Activated CD8-positive, alpha-beta memory T cell treated with anti-CD3 and anti-CD28 coated beads for 24 hours (primary cell): ENCODE data around the gene TNS1.
"Not testable (repeated sequence)": the region's sequence is repeated elsewhere in the genome, so short reads cannot be mapped to it uniquely, and the experiment has no call there.

ENCODE experiments used
- DNase-seq: peaks from one replicate; pipeline ENCODE4 v3.0.0-alpha.2; 2020

The TNS1 gene

DNA sequence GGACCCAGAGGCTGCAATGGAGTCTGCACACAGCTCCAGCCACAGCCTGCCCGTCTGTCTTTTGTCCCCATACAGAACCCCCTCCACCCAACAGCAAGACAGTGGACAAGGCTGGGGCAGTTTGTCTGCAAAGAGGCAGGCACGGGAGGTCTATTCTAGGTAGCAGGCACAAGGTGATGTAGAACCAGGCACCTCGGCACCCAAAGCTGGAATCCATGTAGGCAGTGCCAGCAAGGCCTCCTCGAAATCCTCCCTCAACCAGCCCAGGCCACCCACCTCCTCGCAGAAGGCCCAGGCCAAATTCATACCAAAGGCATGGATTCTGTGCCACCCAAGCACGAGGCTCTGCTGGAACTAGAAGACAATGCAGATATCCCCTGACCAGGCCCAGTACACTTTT lies 179.2 kb downstream of the TNS1 start:
- DNase-seq = no peak

DNA sequence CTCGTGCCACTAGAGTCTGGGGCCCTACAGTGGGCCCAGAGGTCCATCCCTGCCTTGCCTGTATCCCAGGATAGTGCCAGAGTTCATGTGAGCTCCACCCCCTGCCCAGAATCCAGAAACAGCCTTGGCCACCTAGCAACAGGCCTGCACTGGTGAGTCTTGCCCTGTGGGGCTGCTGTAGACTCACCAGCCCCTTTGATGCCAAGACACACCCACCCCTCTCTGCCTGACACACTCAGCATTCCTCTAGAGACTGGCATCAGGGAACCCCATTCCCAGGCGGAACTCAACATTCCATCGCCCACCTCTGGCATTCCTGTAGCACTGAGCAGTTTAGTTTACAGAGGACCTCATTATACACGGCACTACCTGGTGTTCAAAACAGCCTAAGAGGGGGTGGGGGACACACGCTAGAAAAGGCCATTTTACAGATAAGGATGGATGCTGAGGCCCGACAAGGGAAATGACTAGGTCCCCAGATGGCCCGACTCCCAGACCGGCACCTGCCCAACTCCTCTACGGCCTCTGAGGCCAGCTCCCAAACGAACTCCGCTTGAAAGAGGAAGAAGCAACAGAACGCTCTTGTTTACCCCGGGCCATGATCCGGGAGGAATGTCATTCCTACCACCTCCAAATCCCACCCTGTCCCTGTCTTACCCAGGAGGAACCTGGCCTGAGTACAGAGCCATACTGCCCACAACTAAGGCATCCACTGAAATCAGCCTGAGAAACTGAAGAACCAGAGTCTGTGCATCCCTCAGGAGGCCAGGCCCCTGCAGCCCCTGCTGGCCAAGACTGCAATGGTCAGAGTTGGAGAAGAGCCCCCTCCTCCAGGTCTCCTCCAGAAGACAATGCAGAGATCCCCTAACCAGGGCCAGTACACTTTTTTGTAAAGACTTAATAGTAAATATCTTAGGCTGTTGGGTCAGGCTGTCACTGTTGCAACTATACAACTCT lies 180.2 kb downstream of the TNS1 start:
- no peak for DNase-seq

DNA sequence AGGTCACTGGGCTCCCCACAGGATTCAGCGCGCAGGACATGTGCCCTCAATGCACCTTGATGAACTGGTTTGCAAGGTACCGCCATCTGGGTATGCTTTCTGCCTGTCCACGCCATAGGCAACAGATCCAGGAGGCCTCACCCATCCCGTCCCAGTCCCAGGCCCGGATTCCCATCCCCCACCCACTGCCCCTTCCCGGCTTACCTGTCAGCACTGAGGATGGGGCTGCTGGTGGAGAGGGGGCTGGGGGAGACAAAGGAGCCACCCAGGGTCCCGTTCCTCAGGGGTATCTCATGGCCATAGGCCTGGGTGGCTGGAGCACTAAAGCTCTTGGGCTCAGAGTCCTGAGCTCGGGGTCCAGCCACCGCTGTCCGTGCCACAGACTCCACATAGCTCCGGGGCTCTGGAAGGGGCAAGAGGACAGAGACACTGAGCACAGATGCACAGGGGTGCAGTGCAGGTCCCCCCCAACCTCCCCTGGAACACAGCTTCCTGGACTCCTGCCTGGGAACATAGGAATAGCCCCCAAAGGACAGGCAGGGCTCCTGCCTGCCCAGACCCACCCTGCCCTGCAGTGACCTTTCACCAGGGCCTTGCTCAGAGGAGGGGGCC lies 181.2 kb downstream of the TNS1 start:
- no peak for DNase-seq

DNA sequence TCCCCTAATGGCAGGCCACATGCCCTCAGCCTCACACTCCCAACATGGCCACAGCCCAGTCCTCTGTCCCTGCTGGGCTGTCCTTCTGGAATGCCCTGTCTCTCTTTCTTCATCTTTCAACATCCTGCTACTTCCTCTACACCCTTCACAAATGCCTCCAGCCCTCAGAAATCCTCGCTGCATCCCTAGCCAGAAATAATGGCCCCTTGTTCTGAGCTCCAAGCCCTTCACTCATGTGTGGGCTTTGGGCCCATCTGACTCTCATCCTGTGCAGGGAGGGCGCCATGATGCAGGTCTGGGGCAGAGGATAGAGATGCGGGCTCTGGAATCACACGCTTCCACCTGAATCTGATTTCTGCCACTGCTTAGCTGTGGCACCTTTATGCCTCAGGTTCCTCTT lies 181.9 kb downstream of the TNS1 start:
- no peak for DNase-seq

DNA sequence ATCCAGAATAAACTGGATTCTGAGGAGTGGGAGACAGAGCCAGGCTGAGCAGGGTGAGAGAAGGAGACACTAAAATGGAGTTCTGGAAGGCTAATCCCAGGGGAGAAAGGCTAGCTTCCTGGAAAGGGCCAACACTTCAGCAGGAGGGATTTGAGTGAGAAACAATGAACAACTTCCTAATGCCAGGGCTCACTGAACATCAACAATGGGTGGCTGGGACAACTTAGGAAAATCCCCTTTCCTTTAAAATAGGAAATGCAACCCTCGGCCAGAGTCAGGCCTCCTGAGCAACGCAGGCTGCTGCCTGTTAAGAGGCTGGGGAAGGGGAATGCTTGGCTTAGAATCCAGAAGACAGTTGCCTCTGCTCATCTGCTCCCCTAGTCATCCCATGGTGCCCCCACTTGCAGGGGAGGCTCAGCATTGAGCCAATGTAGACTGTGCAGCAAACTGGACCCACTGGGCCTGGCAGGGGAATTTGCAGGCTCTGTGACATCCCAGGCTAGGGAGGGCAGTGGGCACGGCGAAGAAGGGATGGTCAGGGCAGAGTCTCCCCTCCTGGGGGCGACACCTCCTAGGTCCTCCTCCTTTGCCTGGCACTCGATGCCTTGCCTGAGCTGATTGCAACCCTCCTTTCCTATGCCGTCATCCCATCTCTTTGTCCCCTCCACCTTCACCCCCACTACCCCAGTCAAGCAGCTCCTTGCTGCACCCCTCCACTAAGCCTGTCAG lies 182.5 kb downstream of the TNS1 start:
- no peak for DNase-seq

DNA sequence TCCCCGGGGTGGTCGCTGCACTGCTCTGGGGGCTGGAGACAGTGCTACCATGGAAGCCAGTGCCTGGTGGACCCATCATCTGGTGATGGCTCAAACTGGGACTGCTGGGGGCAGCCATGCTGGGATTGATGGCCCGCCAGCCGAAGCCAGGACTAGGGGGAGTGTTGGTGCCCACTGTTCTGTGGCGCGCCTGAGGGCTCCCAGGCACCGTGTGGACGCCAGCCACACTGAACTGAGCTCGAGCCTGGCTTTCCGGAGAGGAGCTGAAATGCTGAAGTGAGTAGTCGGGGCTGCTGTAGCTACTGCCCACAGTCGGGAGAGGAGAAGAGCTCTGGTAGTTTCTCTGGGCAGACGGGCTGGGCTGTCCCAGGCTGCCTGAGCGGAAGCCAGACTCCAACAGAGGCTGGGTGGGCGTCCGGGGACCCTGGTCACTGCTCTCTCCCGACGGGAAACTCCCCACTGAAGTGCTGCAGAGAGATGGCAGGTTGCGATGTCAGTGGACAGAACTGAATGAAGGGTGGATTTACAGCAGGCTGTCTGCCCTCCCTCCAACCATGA lies 184.4 kb downstream of the TNS1 start:
- DNase-seq = no peak

DNA sequence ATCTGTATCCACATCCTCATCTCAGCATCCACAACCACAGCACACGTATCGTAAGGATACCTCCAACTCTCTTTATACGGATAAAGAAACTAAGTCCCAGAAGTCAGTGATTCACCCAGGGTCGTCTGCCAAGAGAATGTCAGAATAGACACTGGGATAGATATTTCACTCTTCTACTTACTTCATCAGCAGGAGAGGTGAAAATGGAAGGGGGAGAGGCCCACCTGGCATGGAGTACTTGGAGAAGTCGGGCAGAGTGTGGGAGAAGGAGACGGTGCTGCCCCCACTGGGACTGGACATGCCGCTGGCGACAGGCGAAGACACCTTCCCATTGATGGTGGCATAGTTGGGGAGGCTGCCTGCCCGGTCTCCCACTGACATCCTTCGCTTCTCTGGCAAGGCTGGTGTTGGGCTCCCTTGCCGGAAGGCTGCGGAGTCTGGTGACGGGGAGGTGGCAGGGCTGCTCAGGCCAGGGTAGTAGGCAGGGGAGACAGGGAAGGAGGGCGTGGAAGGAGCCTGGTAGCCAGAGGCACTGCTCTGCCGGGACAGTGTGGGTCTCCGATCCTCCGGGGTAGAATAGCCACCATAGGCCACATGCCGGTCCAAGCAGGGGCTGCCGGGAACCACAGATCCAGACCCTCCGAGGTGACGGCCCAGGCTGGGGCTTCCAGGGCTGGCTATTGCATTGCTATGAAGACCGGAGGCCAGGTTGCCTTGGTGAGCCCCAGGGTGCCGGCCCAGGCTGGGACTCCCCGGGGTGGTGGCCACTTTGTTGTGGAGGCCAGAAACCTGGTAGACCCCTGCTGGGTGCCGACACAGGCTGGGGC lies 185.1 kb downstream of the TNS1 start:
- no peak for DNase-seq

DNA sequence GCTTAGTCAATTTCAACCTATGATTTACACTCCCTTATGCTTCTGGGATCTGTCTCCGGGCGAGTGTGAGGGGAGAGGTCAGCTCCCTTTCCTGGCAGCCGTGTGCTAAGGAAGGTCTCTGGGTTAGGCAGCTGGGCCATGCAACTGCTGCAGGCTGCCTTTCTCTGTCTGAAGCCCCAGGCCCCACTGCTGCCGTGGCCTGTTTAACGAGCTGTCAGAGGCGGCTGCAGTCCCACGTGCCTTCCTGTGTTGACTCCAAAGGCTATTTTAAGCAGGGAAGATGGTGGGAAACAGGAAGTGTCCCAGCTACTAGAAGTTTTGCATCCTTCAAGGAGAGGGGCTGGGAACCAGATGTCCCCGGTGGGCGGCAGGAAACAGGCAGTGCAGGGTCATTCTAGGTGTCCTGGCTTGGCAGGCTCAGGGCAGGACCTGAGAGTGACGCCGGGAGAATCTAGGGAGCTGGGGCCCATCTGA lies 186.4 kb downstream of the TNS1 start:
- DNase-seq = no peak

DNA sequence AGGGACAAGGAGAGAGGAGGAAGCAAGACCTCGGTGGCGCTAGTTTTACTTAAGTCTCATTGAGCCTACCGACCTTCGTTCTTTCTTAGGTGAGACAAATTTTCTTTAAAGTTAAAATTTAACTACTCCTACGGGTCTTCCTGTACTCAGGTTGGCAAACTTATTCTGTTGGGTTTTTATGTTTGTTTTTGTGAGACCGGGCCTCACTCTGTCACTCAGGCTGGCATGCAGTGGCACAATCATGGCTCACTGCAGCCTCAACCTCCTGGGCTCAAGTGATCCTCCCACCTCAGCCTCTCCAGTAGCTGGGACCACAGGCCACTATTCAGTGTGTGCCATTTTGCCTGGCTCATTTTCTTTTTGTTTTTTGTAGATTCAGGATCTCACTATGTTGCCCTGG lies 189.0 kb downstream of the TNS1 start:
- DNase-seq = no peak

DNA sequence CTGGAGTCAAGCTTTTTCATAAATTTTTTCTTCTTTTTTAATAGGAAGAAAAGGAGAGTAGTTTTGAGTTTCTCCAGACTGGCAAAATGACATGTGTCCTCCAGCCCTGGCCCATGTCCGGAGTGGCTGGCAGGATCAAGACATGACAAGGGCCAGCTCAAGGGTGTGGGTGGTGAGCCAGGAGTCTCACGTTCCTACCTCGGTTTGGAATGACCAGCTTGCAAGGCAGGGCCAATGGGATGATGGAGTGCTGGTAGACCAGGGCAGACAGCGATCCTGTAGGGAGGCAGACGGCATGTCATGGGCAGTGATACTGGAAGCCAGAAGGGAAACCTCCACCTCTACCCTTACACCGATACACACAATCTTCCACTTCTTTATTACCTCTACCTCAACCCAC lies 190.6 kb downstream of the TNS1 start:
- no peak for DNase-seq

DNA sequence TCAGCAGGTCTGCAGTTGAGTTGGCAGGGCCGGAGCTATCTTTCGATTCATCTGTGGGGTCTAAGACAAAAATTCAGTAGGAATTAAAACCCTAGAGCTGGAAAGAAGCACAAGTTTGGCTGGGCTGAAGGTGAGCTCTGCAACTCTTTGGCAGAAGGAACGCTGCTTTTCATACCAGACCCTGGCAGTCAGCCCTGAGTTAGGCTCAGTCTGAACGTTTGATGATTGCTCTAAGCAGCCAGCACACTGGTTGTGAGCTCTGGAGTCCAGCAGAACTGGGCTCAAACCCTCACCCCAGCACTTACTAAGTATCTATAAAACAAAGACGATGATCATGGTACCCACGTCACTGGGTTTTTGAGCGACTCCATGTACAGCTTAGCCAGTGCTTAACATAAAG lies 192.5 kb downstream of the TNS1 start:
- DNase-seq = no peak

DNA sequence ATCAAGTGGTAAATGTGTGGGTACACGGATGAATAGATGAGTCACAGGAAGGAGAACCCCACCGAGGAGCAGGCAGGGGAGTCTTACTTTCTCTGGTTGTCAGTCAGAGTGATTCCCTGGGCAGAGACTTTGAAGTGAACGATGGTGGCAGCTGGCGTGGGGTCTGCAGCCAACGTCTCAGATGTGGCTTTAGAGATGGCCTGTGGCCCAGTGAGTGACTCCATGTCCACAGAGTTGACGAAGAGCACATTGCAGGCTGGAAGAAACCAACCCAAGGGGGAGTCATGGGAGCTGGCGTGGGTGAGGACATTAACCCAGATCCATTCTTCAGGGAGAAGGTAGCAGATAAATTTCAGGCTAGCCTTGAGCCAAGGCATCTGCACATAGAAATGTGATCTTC lies 193.1 kb downstream of the TNS1 start:
- no peak for DNase-seq

DNA sequence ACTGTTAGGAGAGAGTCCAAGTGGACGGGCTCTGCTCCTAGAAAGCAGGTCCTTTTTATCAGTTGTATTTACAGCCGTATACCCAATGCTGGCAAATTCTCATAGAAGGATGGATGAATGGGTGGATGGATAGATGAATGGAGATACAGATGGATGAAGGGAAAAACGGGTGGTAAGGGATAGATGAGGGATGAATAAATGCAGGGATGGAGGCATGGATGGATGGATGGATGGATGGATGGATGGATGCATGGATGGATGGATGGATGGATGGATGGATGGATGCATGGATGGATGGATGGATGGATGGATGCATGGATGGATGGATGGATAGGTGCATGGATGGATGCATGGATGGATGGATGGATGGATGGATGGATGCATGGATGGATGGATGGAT lies 193.8 kb downstream of the TNS1 start:
- not testable (repeated sequence) for DNase-seq

DNA sequence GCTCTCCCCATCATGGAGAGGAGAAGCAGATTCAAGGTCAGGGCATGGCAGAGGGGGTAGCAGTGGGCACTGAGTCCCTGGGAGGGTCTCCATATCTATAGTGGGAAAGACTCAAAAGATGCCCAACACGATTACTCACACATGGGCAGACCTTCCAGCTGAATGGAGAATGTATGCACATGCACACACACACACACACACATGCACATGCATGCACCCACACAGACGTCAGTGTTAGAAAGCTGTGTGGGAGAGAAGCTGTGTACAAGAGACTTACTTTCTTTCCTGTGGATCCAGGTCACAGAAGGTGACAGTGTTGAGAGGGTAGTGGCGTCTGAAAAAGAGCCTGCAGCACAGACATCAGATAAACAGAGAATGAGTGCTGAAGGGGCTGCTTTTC lies 194.5 kb downstream of the TNS1 start:
- DNase-seq = no peak

DNA sequence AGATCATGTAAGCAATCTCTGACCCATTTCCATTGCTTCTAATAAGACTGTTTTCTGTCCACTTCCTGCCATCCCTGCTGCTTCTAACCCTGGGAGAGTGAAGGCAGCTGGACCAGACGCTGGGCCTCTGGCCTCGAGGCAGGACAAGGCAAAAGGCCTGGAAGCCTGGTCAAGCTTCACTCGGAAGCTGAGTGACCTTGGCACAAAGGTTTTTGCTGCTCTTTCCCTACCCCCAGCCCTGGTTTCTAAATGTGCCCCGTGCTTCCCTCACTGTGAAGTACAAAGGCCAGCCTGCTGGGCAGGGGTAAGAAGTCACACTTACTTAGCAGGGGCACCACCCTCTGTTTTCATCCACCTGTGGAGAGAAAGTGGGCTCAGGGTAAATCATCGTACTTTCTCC lies 195.0 kb downstream of the TNS1 start:
- no peak for DNase-seq

DNA sequence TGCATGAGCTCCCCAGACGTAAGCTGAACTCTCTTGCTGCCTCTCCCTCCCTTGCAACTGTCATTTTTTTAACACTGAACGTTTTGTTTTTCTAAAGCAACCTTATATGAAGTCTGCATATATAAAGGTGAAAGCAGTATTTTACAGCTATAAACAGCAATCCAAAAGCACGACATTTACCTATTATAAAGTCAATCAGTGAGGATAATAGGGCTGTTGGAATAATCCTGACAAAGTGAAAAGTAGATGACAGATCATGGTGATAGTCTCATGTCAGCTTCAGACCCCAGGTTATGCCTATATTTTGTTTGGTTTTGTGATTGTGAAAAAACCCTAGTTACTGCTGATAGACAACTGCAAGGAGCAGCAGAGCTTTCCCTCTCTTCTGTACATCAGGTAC lies 195.8 kb downstream of the TNS1 start:
- DNase-seq = no peak

DNA sequence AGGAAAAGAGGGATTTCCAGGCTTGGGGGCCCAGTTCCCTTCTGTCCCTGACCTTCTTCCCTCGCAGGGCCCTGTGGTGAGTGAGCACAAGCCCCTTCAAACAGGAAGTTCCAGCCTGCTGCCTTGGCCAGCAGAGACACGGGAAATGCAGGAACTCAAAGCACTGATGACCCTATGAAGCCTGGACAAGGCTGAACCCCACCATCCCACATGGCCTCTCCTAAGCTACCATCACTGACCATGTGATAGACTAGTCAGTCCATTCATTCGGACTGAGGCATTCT lies 196.4 kb downstream of the TNS1 start:
- DNase-seq = no peak

DNA sequence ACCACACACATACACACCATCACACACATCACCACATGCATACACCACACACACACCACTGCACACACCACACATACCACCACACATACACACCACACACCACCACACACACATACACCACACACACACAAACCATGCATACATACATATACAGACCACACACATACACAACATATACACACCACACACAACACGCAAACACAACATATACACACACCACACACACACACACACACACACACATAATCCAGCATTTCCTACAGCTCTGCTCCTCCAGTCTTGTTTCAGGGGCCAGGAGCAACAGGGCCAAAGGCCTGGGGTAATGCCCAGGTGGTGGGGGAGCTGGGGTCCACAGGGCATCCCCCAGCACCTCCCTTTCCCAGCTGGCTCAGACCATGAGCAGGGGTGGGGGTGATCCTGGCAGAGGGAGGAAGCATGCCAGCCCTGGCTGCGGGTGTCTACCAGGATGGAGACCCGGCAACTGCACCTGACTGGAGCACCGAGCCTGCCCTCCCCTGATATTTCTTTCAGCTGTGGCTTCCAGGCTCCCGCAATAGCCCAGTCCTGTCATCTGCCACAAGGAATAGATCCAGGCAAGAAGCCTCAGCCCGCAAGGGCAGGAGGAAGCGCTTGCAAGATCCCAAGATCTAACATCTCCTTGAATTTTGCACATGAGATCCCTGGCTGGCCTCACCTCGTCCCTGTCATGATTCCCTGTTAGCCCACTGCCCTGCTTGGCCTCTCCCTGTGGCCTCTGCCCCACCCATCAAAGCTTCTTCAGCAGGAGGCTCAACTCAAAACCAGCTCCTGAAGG lies 196.9 kb downstream of the TNS1 start:
- no peak for DNase-seq

DNA sequence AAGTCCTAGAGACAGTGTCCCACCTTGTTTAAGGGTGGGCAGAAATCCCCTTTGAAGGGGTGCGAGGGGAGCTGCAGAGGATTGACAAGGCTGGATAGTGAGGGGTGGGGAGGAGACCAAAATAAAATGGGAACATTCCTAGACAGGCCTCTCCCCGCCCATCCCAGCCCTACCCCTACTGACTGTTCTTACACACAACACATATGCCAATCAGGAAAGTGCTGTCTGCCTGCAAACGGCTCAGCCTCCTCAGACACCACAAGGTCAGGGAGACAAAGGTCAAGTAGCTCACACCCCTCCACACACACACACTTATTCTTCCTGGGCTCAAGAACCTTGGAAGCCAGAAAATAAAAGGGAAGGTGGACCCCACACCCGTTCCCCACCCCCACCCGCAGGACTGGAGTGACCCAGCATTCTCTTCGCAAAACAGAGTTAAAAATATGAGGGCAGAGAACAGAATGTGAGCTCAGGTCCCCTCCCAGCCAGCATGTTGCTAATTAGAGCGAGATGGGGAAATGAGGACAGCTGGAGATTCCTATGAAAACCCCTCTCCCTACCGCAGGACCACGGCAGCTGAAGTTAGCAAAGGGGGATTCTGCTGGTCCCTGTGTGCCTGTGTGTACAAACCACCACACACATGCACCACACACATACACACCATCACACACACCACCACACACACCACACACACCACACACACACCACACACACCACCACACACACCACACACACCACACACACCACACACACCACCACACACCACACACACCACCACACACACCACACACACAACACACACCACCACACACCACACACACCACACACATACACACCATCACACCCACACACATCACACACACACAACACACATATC lies 197.8 kb downstream of the TNS1 start:
- DNase-seq = no peak

DNA sequence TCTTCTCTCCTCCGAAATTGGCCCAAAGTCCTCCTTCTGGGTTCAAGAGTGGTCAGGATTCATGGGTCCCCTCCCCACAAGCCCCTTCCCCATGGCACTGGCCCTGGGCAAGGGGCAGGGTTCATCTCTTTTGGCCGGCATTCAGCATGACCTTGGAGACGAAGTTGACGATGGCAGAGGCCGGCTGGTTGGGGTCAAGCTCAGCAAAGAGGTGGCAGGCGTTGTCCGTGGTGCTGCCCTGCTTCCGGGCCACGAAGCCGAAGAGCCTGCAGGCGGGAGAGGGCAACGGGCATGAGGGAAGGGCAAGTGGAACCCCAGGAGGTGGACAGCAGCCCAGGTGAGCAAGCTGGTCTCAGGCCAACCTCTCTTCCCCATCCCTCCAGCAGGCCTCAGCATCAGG lies 198.5 kb downstream of the TNS1 start:
- DNase-seq = no peak

DNA sequence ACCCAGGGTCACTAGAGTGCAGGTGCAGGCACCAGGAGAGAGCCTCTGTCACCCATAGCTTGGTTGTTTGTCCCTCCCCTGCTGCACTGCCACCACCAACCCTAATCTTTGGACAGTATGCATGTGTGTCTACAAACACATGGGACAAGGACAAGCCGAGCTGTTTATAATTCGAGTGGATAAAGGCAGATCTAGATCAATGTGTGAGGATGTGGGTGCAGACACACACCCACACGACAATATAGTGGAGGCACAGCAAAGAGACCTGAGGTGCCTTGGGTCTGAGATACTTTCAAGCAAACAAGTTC lies 199.2 kb downstream of the TNS1 start:
- no peak for DNase-seq
